ENCODE measurements around the gene C15orf62. TPM values are rescaled to one million over a fixed set of nuclear protein-coding genes. Genes with fewer than 3 reads are reported as not detected.

C15orf62 gene
- total RNA-seq, 5 donors from 2014 or later (not counting 1 experiment from before 2014, with no cell fraction given): 0.60 to 3.2 (median 2.4) TPM

- Mint-ChIP-seq H3K36me3 (peaks cover 33% of the 10 kb centered on the region), H3K4me1 (peaks cover 0 to 22% (median 8%) of the 10 kb centered on the region in 3 donors), H3K4me3 (no peak overlapping the region), H3K27me3 (no peaks in the 10 kb centered on the region), H3K9me3 (no peaks in the 10 kb centered on the region), H3K27ac (peak overlapping the region; percentile 91 to 93)
- H3K4me1 ChIP-seq (ENCODE audit: control insufficient read depth in 1 of 2, extremely low read depth in 1 of 2, insufficient read depth in 2 of 2, low read length in 2 of 2): peaks cover 0 to 22% of the 10 kb centered on the region in 2 experiments
- DNase-seq (no peak), ATAC-seq (replicated peaks in 1 of 4) (no peak)
- H3K9me3 ChIP-seq: no peaks in the 10 kb centered on the region
- no peak overlapping the region for H3K4me3 ChIP-seq (ENCODE audit: control insufficient read depth in 1 of 2, extremely low read depth in 1 of 2, low read length in 1 of 2)
- WGBS (ENCODE audit: insufficient coverage): 83% methylated on average over 4 of the region's 5 CpGs
- ChIA-PET POLR2A (interaction anchor here (0.5 to 1.3 kb wide), 4 partner anchors 32 to 180 kb away, joined by 3 to 5 read pairs (median 4); partner anchors contain the start of gene CCDC32 (in 1 of the 2)), CTCF (interaction anchor here in 1 of 2 donors (0.6 to 2.0 kb wide), 4 partner anchors 8 to 65 kb away, joined by 3 to 14 read pairs (median 8); partner anchors contain the start of gene RAD51)
- H3K36me3 ChIP-seq (ENCODE audit: control insufficient read depth in 2 of 2, extremely low read depth in 1 of 2, insufficient read depth in 1 of 2, low read length in 1 of 2): peaks cover 23 to 64% of the 10 kb centered on the region in 2 donors
- no peaks in the 10 kb centered on the region for H3K27me3 ChIP-seq (replicated peaks in 1 of 2; ENCODE audit: control insufficient read depth in 2 of 2, extremely low read depth in 1 of 2, insufficient read depth in 2 of 2, low read length in 1 of 2)
- peak overlapping the region; percentile 80 for H3K27ac ChIP-seq (ENCODE audit: low read length)
Measured at GRCh38 chr15:40744815-40745152, 25.0 kb upstream of the C15orf62 start.

- DNase-seq (no peak), ATAC-seq (replicated peaks in 1 of 4) (no peak)
- H3K4me1 Mint-ChIP-seq: peaks cover 0 to 29% (median 12%) of the 10 kb centered on the region in 3 donors
- no peak overlapping the region for H3K27ac Mint-ChIP-seq
- Histone ChIP-seq H3K4me1 (ENCODE audit: control insufficient read depth in 1 of 2, extremely low read depth in 1 of 2, insufficient read depth in 2 of 2, low read length in 2 of 2) (peaks cover 0 to 24% of the 10 kb centered on the region in 2 experiments), H3K9me3 (no peaks in the 10 kb centered on the region), H3K27ac (ENCODE audit: low read length) (no peak overlapping the region), H3K27me3 (replicated peaks in 1 of 2; ENCODE audit: control insufficient read depth in 2 of 2, extremely low read depth in 1 of 2, insufficient read depth in 2 of 2, low read length in 1 of 2) (no peaks in the 10 kb centered on the region), H3K36me3 (ENCODE audit: control insufficient read depth in 2 of 2, extremely low read depth in 1 of 2, insufficient read depth in 1 of 2, low read length in 1 of 2) (peaks cover 17 to 75% of the 10 kb centered on the region in 2 donors), H3K4me3 (ENCODE audit: control insufficient read depth in 1 of 2, extremely low read depth in 1 of 2, low read length in 1 of 2) (no peak overlapping the region)
- H3K4me3 Mint-ChIP-seq: no peak overlapping the region
- POLR2A ChIA-PET: interaction anchor here in 1 of 2 donors (0.7 to 0.8 kb wide), 2 partner anchors 47 to 63 kb away, joined by 3 to 5 read pairs; no protein-coding TSS in a partner anchor
- 90% methylated on average over 2 of the region's 3 CpGs for WGBS (ENCODE audit: insufficient coverage)
- H3K36me3 Mint-ChIP-seq: peaks cover 36% of the 10 kb centered on the region
- H3K9me3 Mint-ChIP-seq: no peaks in the 10 kb centered on the region
- CTCF ChIA-PET: interaction anchor here (0.6 to 1.0 kb wide), 6 partner anchors 9 to 97 kb away, joined by 3 to 5 read pairs (median 4); no protein-coding TSS in a partner anchor
- no peaks in the 10 kb centered on the region for H3K27me3 Mint-ChIP-seq
Measured at GRCh38 chr15:40746916-40747418, 22.8 kb upstream of the C15orf62 start.

GRCh38 chr15:40747685-40748631 lies 21.8 kb upstream of the C15orf62 start:
- no peak for ATAC-seq (replicated peaks in 1 of 4)
- Histone ChIP-seq H3K36me3 (ENCODE audit: control insufficient read depth in 2 of 2, extremely low read depth in 1 of 2, insufficient read depth in 1 of 2, low read length in 1 of 2) (peaks cover 12 to 77% of the 10 kb centered on the region in 2 donors), H3K27me3 (replicated peaks in 1 of 2; ENCODE audit: control insufficient read depth in 2 of 2, extremely low read depth in 1 of 2, insufficient read depth in 2 of 2, low read length in 1 of 2) (no peaks in the 10 kb centered on the region), H3K4me1 (ENCODE audit: control insufficient read depth in 1 of 2, extremely low read depth in 1 of 2, insufficient read depth in 2 of 2, low read length in 2 of 2) (peaks cover 0 to 27% of the 10 kb centered on the region in 2 experiments), H3K4me3 (ENCODE audit: control insufficient read depth in 1 of 2, extremely low read depth in 1 of 2, low read length in 1 of 2) (no peak overlapping the region), H3K27ac (ENCODE audit: low read length) (no peak overlapping the region), H3K9me3 (no peaks in the 10 kb centered on the region)
- Mint-ChIP-seq H3K4me3 (no peak overlapping the region), H3K27ac (no peak overlapping the region), H3K4me1 (peaks cover 8 to 37% (median 22%) of the 10 kb centered on the region in 3 donors), H3K9me3 (no peaks in the 10 kb centered on the region), H3K36me3 (peaks cover 36% of the 10 kb centered on the region), H3K27me3 (no peaks in the 10 kb centered on the region)
- CTCF ChIA-PET: no interaction called here
- POLR2A ChIA-PET: no interaction called here
- DNase-seq: no peak
- 90% methylated on average over 5 of the region's 7 CpGs for WGBS (ENCODE audit: insufficient coverage)

GRCh38 chr15:40749151-40749630 lies 20.6 kb upstream of the C15orf62 start:
- H3K36me3 Mint-ChIP-seq: peaks cover 32% of the 10 kb centered on the region
- DNase-seq (no peak), ATAC-seq (replicated peaks in 1 of 4) (no peak)
- H3K4me1 Mint-ChIP-seq: peaks cover 20 to 39% (median 28%) of the 10 kb centered on the region in 3 donors
- Histone ChIP-seq H3K27me3 (replicated peaks in 1 of 2; ENCODE audit: control insufficient read depth in 2 of 2, extremely low read depth in 1 of 2, insufficient read depth in 2 of 2, low read length in 1 of 2) (no peaks in the 10 kb centered on the region), H3K36me3 (ENCODE audit: control insufficient read depth in 2 of 2, extremely low read depth in 1 of 2, insufficient read depth in 1 of 2, low read length in 1 of 2) (peaks cover 8 to 74% of the 10 kb centered on the region in 2 donors), H3K9me3 (no peaks in the 10 kb centered on the region), H3K4me1 (ENCODE audit: control insufficient read depth in 1 of 2, extremely low read depth in 1 of 2, insufficient read depth in 2 of 2, low read length in 2 of 2) (peaks cover 2 to 25% of the 10 kb centered on the region in 2 experiments), H3K27ac (ENCODE audit: low read length) (no peak overlapping the region), H3K4me3 (ENCODE audit: control insufficient read depth in 1 of 2, extremely low read depth in 1 of 2, low read length in 1 of 2) (no peak overlapping the region)
- ChIA-PET CTCF (interaction anchor here in 1 of 2 donors (0.6 to 0.7 kb wide), 2 partner anchors 89 to 485 kb away, joined by 4 to 5 read pairs; no protein-coding TSS in a partner anchor), POLR2A (no interaction called here)
- WGBS (ENCODE audit: insufficient coverage): no CpG with 5 or more reads among the region's 4 CpGs
- no peak overlapping the region for H3K27ac Mint-ChIP-seq
- no peaks in the 10 kb centered on the region for H3K27me3 Mint-ChIP-seq
- no peaks in the 10 kb centered on the region for H3K9me3 Mint-ChIP-seq
- H3K4me3 Mint-ChIP-seq: no peak overlapping the region

- ChIA-PET POLR2A (interaction anchor here in 1 of 2 donors (0.5 kb wide), 1 partner anchor 590 kb away, joined by 3 read pairs; no protein-coding TSS in a partner anchor), CTCF (interaction anchor here in 1 of 2 donors (1.2 kb wide), 1 partner anchor 57 kb away, joined by 4 read pairs; no protein-coding TSS in a partner anchor)
- Mint-ChIP-seq H3K27me3 (no peaks in the 10 kb centered on the region), H3K36me3 (peaks cover 29% of the 10 kb centered on the region), H3K4me3 (no peak overlapping the region), H3K9me3 (no peaks in the 10 kb centered on the region), H3K4me1 (peaks cover 26 to 37% (median 34%) of the 10 kb centered on the region in 3 donors), H3K27ac (no peak overlapping the region)
- DNase-seq (no peak), ATAC-seq (replicated peaks in 1 of 4) (no peak)
- H3K4me1 ChIP-seq (ENCODE audit: control insufficient read depth in 1 of 2, extremely low read depth in 1 of 2, insufficient read depth in 2 of 2, low read length in 2 of 2): peaks cover 4 to 28% of the 10 kb centered on the region in 2 experiments
- peaks cover 0 to 64% of the 10 kb centered on the region in 2 donors for H3K36me3 ChIP-seq (ENCODE audit: control insufficient read depth in 2 of 2, extremely low read depth in 1 of 2, insufficient read depth in 1 of 2, low read length in 1 of 2)
- H3K27ac ChIP-seq (ENCODE audit: low read length): no peak overlapping the region
- no peak overlapping the region for H3K4me3 ChIP-seq (ENCODE audit: control insufficient read depth in 1 of 2, extremely low read depth in 1 of 2, low read length in 1 of 2)
- 100% methylated on average over 1 of the region's 4 CpGs for WGBS (ENCODE audit: insufficient coverage)
- H3K27me3 ChIP-seq (replicated peaks in 1 of 2; ENCODE audit: control insufficient read depth in 2 of 2, extremely low read depth in 1 of 2, insufficient read depth in 2 of 2, low read length in 1 of 2): no peaks in the 10 kb centered on the region
- H3K9me3 ChIP-seq: no peaks in the 10 kb centered on the region
Measured at GRCh38 chr15:40750885-40751284, 18.9 kb upstream of the C15orf62 start.

- Mint-ChIP-seq H3K4me3 (no peak overlapping the region), H3K27me3 (no peaks in the 10 kb centered on the region), H3K27ac (no peak overlapping the region), H3K36me3 (peaks cover 29% of the 10 kb centered on the region), H3K9me3 (no peaks in the 10 kb centered on the region), H3K4me1 (peaks cover 26 to 37% (median 34%) of the 10 kb centered on the region in 3 donors)
- H3K4me1 ChIP-seq (ENCODE audit: control insufficient read depth in 1 of 2, extremely low read depth in 1 of 2, insufficient read depth in 2 of 2, low read length in 2 of 2): peaks cover 4 to 30% of the 10 kb centered on the region in 2 experiments
- H3K36me3 ChIP-seq (ENCODE audit: control insufficient read depth in 2 of 2, extremely low read depth in 1 of 2, insufficient read depth in 1 of 2, low read length in 1 of 2): peaks cover 0 to 58% of the 10 kb centered on the region in 2 donors
- no peak overlapping the region for H3K4me3 ChIP-seq (ENCODE audit: control insufficient read depth in 1 of 2, extremely low read depth in 1 of 2, low read length in 1 of 2)
- ChIA-PET POLR2A (no interaction called here), CTCF (interaction anchor here (0.5 to 2.6 kb wide), 5 partner anchors 8 to 57 kb away, joined by 3 to 10 read pairs (median 5); no protein-coding TSS in a partner anchor)
- no peak overlapping the region for H3K27ac ChIP-seq (ENCODE audit: low read length)
- no peaks in the 10 kb centered on the region for H3K9me3 ChIP-seq
- ATAC-seq (replicated peaks in 1 of 4) (no peak), DNase-seq (no peak)
- H3K27me3 ChIP-seq (replicated peaks in 1 of 2; ENCODE audit: control insufficient read depth in 2 of 2, extremely low read depth in 1 of 2, insufficient read depth in 2 of 2, low read length in 1 of 2): no peaks in the 10 kb centered on the region
- WGBS (ENCODE audit: insufficient coverage): 100% methylated on average over 8 of the region's 12 CpGs
Measured at GRCh38 chr15:40751745-40752144, 18.0 kb upstream of the C15orf62 start.
